ENCODE data around the gene MNT. TPM values are rescaled to one million over a fixed set of nuclear protein-coding genes. Genes with fewer than 3 reads are reported as not detected.

Gene MNT
- total RNA-seq, 4 donors from 2014 or later, result 2.9 to 5.4 (median 4.2) TPM

DNA sequence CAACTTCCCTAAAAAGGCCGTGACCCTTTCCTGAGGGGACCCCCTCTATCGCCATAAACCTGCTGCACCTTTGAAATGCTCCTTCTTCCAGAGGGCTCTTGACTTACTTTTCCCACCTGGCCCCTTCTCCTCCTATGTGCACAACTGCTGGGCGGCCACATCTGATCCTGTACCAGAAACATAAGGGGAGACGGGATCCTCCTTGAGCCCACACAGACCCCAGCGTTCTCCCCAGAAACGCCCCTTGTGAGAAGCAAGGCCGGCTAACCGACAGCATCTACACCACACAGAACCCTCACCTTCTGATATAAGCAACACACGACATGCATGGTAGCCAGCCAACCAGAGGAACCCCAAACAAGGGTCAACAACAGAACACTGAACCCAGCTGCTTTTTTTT lies 14.2 kb upstream of the MNT start:
- DNase-seq (no peak), ATAC-seq (no peak)
- Histone ChIP-seq H3K4me1 (peaks cover 16 to 28% of the 10 kb centered on the region in 2 donors), H3K27me3 (no peaks in the 10 kb centered on the region), H3K27ac (no peak overlapping the region), H3K36me3 (peaks cover 0 to 10% of the 10 kb centered on the region in 2 donors), H3K4me3 (no peak overlapping the region), H3K9me3 (no peaks in the 10 kb centered on the region)
- TF ChIP-seq, protein P1, sequence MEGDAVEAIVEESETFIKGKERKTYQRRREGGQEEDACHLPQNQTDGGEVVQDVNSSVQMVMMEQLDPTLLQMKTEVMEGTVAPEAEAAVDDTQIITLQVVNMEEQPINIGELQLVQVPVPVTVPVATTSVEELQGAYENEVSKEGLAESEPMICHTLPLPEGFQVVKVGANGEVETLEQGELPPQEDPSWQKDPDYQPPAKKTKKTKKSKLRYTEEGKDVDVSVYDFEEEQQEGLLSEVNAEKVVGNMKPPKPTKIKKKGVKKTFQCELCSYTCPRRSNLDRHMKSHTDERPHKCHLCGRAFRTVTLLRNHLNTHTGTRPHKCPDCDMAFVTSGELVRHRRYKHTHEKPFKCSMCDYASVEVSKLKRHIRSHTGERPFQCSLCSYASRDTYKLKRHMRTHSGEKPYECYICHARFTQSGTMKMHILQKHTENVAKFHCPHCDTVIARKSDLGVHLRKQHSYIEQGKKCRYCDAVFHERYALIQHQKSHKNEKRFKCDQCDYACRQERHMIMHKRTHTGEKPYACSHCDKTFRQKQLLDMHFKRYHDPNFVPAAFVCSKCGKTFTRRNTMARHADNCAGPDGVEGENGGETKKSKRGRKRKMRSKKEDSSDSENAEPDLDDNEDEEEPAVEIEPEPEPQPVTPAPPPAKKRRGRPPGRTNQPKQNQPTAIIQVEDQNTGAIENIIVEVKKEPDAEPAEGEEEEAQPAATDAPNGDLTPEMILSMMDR (IDR thresholded peaks at IDR 0.05 in 4 of 5, conservative IDR thresholded peaks at IDR 0.05 in 1 of 5), result no peak
- TF ChIP-seq POLR2A (IDR thresholded peaks at IDR 0.05), result no peak
- intact Hi-C loops (cut with DNase I; ENCODE audit: low total_unique reads) (loop anchor here (10.0 kb wide), 1 partner anchor 50 kb away; no protein-coding TSS in a partner anchor), in situ Hi-C loops (cut with MboI; ENCODE audit: low sequenced_read_pairs in 4 of 4) (loop anchor here in 3 of 4 donors (5.0 to 25.0 kb wide), 3 partner anchors 33 to 297 kb away; partner anchors contain the start of gene CLUH (in 1 of the 3))

DNA sequence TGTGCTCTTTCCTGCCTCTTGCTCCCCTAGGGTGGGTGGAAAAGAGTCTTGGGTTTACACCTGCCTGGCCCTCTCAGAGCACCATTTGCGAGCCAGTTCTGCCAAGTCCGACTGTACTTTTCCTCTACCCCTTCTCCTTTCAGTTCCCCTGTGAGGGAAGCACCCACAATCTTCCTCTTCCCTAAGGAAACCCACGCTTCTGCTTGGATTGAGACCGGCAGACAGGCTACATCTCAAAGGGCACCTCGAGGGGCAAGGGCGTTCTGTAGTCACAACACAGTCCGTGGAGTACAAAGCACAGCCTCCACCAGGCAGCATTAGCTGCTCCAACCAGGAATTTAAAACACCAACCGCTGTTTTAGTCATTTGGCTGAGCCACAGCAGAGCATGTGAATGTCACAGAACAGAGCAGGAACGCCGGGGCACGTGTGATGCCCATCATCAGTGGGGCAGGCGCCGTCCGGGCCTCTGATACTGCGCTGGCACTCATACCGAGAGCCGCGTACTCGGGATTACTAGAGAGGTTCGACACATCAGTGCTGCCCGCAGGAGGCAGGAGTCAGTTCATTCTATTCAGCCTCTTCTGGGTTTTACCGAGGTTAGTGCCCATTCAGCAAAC lies 13.7 kb upstream of the MNT start:
- intact Hi-C loops (cut with DNase I; ENCODE audit: low total_unique reads), result loop anchor here (10.0 kb wide), 1 partner anchor 50 kb away; no protein-coding TSS in a partner anchor
- TF ChIP-seq, protein P1 (IDR thresholded peaks at IDR 0.05 in 4 of 5, conservative IDR thresholded peaks at IDR 0.05 in 1 of 5), result no peak
- no peak for TF ChIP-seq POLR2A (IDR thresholded peaks at IDR 0.05)
- Histone ChIP-seq H3K36me3 (peaks cover 0 to 7% of the 10 kb centered on the region in 2 donors), H3K27ac (no peak overlapping the region), H3K4me1 (peaks cover 15 to 28% of the 10 kb centered on the region in 2 donors), H3K4me3 (no peak overlapping the region), H3K27me3 (no peaks in the 10 kb centered on the region), H3K9me3 (no peaks in the 10 kb centered on the region)
- DNase-seq, result no peak
- in situ Hi-C loops (cut with MboI; ENCODE audit: low sequenced_read_pairs in 4 of 4), result loop anchor here (5.0 to 25.0 kb wide), 3 partner anchors 32 to 298 kb away; partner anchors contain the start of gene CLUH (in 1 of the 4)
- ATAC-seq, result no peak

DNA sequence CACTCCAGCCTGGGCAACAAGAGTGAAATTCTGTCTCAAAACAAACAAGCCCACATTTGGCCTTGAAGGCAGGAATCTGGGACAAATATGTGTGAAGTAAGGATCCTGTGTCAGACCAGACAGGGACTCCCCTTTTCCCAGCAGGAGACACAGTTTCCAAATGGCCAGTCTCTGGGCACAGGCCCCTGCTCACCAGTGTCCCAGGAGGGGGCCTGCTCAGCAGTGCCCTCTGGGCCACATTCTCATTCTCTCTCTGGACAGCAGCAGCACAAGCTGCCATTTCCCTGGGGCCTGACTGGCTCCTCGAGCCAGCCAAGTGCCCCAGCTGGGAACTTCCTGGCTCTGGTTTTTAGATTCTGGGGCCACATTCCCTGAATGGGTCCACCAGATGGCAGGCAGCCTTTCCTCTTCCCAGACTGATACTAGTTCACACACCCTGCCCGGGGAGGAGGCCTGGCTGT lies 11.7 kb upstream of the MNT start:
- in situ Hi-C loops (cut with MboI; ENCODE audit: low sequenced_read_pairs in 4 of 4) (loop anchor here in 2 of 4 donors (5.0 to 25.0 kb wide), 2 partner anchors 35 to 300 kb away; partner anchors contain the start of gene CLUH (in 1 of the 2)), intact Hi-C loops (cut with DNase I; ENCODE audit: low total_unique reads) (loop anchor here (10.0 kb wide), 1 partner anchor 48 kb away; no protein-coding TSS in a partner anchor)
- Histone ChIP-seq H3K27me3 (no peaks in the 10 kb centered on the region), H3K4me1 (peaks cover 11 to 15% of the 10 kb centered on the region in 2 donors), H3K9me3 (no peaks in the 10 kb centered on the region), H3K36me3 (no peaks in the 10 kb centered on the region), H3K27ac (peak overlapping the region; percentile 42 to 56 (median 52)), H3K4me3 (no peak overlapping the region)
- DNase-seq (no peak), ATAC-seq (no peak)
- no peak for TF ChIP-seq POLR2A (IDR thresholded peaks at IDR 0.05)
- TF ChIP-seq, protein P1 (IDR thresholded peaks at IDR 0.05 in 4 of 5, conservative IDR thresholded peaks at IDR 0.05 in 1 of 5), result peak in 1 of 5 experiments; percentile 8

DNA sequence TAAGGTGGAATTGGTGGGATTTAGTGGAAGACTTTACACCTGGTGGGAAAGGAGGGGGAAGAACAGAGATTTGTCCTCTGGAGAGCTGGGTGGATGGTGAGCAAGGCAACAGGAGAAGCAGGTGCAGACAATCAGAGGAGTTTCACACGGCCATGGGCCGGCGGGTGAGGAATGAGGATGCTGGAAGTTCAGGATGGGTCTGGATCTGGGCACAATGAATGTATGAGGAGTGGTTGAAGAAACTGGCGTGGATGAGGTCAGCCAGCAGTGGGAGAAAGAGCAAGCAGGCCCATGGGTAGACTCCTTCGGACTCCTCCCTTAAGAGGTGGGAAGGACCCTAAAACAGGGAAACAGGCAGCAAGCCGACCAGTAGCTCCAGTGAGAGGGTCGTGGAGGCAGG lies 10.1 kb upstream of the MNT start:
- Histone ChIP-seq H3K27ac (no peak overlapping the region), H3K36me3 (no peaks in the 10 kb centered on the region), H3K27me3 (no peaks in the 10 kb centered on the region), H3K4me1 (peaks cover 15 to 21% of the 10 kb centered on the region in 2 donors), H3K9me3 (no peaks in the 10 kb centered on the region), H3K4me3 (no peak overlapping the region)
- TF ChIP-seq POLR2A (IDR thresholded peaks at IDR 0.05), result no peak
- TF ChIP-seq, protein P1 (IDR thresholded peaks at IDR 0.05 in 4 of 5, conservative IDR thresholded peaks at IDR 0.05 in 1 of 5), result no peak
- ATAC-seq, result no peak
- in situ Hi-C loops (cut with MboI; ENCODE audit: low sequenced_read_pairs in 4 of 4), result loop anchor here in 2 of 4 donors (5.0 to 25.0 kb wide), 2 partner anchors 34 to 301 kb away; partner anchors contain the start of gene CLUH (in 1 of the 2)
- DNase-seq, result no peak
- intact Hi-C loops (cut with DNase I; ENCODE audit: low total_unique reads), result loop anchor here (10.0 kb wide), 1 partner anchor 46 kb away; no protein-coding TSS in a partner anchor

Data from gastrocnemius medialis (tissue), 4 donors.